Endothelial cell of umbilical vein (primary cell): ENCODE measurements around the gene NAMPT. TPM values are rescaled to one million over a fixed set of nuclear protein-coding genes. Genes with fewer than 3 reads are reported as not detected.

Experiments
- BruUV-seq: library from RNA; stranded (reverse); fragments of 400-500 nt; replicated peaks from 2 replicates; lab custom pipeline; 2021; lab: Mats Ljungman, UMichigan
- CTCF ChIA-PET: fragments of 300-600, 350-600 bp; sonication (Branson Sonifier 250); formaldehyde crosslinking; loops from one replicate; lab custom pipeline; 2021; ENCODE audit warnings: antibody characterized with exemption, inconsistent platforms; lab: Charles Lee
- POLR2A ChIA-PET: fragments of 300-600, 350-600 bp; sonication (Branson Sonifier 250); formaldehyde crosslinking; loops from one replicate; lab custom pipeline; 2021; ENCODE audit warnings: antibody characterized with exemption, inconsistent platforms; lab: Charles Lee
- DNase-seq: peaks from one replicate; pipeline ENCODE4 v3.0.0-alpha.2; 2011; ENCODE audit warnings: low read depth, low spot score
- FAIRE-seq: peaks from 2 replicates; lab custom pipeline; 2011; peaks lifted over from hg19 to GRCh38; lab: Jason Lieb, UNC
- H2AFZ ChIP-seq: 2 replicates; pipeline ENCODE4 v1.6.0; 2012; ENCODE audit warnings: low read depth, low read length, control low read depth, inconsistent platforms
- H3K27ac ChIP-seq: 2 replicates; pipeline ENCODE4 v1.5.1; 2011; ENCODE audit warnings: low read depth, mild to moderate bottlenecking, control low read depth, low read length, moderate library complexity; ENCODE audit not compliant: insufficient read depth
- H3K27me3 ChIP-seq, 2 experiments: 2 replicates each; pipeline versions ENCODE4 v1.6.0 to v1.6.1; 2011; ENCODE audit warnings: low read length in 2 of 2, mixed read lengths in 1 of 2; ENCODE audit not compliant: control insufficient read depth in 2 of 2, insufficient read depth in 2 of 2
- H3K36me3 ChIP-seq, 2 experiments: 2 replicates in 1 of 2; 3 replicates in 1 of 2; pipeline ENCODE4 v1.5.1; 2011; ENCODE audit warnings: low read length in 2 of 2, mild to moderate bottlenecking in 1 of 2, moderate library complexity in 1 of 2; ENCODE audit not compliant: control insufficient read depth in 2 of 2, insufficient read depth in 2 of 2; ENCODE audit errors: extremely low read depth in 1 of 2
- H3K4me1 ChIP-seq: 3 replicates; pipeline ENCODE4 v1.5.1; 2011; ENCODE audit warnings: mild to moderate bottlenecking, low read length; ENCODE audit not compliant: control insufficient read depth, insufficient read depth; ENCODE audit errors: extremely low read depth
- H3K4me2 ChIP-seq: 2 replicates; pipeline ENCODE4 v1.6.1; 2011; ENCODE audit warnings: low read length, control low read depth, mixed read lengths; ENCODE audit not compliant: insufficient read depth
- H3K4me3 ChIP-seq, 3 experiments: fragments of 200-600 bp in 1 of 3; sonication (generic), shearing (Covaris generic) in 1 of 3; replicated peaks in 1 of 3; 2 replicates each; pipeline ENCODE4 v1.5.1; 2011 to 2016; ENCODE audit warnings: control low read depth in 3 of 3, low read length in 3 of 3, mild to moderate bottlenecking in 2 of 3, inconsistent platforms in 1 of 3, low read depth in 1 of 3, moderate library complexity in 1 of 3; ENCODE audit not compliant: insufficient read depth in 1 of 3
- H3K79me2 ChIP-seq: 2 replicates; pipeline ENCODE4 v1.6.0; 2012; ENCODE audit warnings: low read length, inconsistent platforms; ENCODE audit not compliant: control insufficient read depth, insufficient read depth
- H3K9ac ChIP-seq: replicated peaks from 2 replicates; pipeline ENCODE3; 2011; ENCODE audit warnings: low read length, control low read depth; ENCODE audit not compliant: insufficient read depth; ENCODE audit errors: extremely low read depth
- H3K9me1 ChIP-seq: replicated peaks from 3 replicates; pipeline ENCODE4 v1.6.0; 2011; ENCODE audit warnings: mild to moderate bottlenecking, low read length; ENCODE audit not compliant: control insufficient read depth, insufficient read depth; ENCODE audit errors: extremely low read depth
- H3K9me3 ChIP-seq: replicated peaks from 2 replicates; pipeline ENCODE4 v1.5.1; 2012; ENCODE audit warnings: low read length, inconsistent platforms; ENCODE audit not compliant: control insufficient read depth, insufficient read depth
- H4K20me1 ChIP-seq: replicated peaks from 2 replicates; pipeline ENCODE3; 2011; ENCODE audit warnings: mild to moderate bottlenecking, low read length; ENCODE audit not compliant: control insufficient read depth, insufficient read depth; ENCODE audit errors: extremely low read depth
- EZH2 ChIP-seq: IDR thresholded peaks from 2 replicates; pipeline ENCODE4 v1.6.1; 2012; ENCODE audit warnings: borderline replicate concordance, low read depth, mild to moderate bottlenecking, moderate library complexity, low read length, inconsistent platforms; ENCODE audit not compliant: severe bottlenecking
- FOS ChIP-seq: IDR thresholded peaks from 2 replicates; pipeline ENCODE4 v1.6.1; 2011; ENCODE audit warnings: mild to moderate bottlenecking, low read length, moderate library complexity, borderline replicate concordance; ENCODE audit not compliant: insufficient read depth
- GATA2 ChIP-seq: IDR thresholded peaks from 2 replicates; pipeline ENCODE4 v1.7.0; 2011; ENCODE audit warnings: low read depth, mild to moderate bottlenecking, moderate library complexity, mixed read lengths, low read length; ENCODE audit not compliant: insufficient read length, insufficient read depth
- JUN ChIP-seq: IDR thresholded peaks from 2 replicates; pipeline ENCODE4 v1.6.1; 2011; ENCODE audit warnings: borderline replicate concordance, low read depth; ENCODE audit not compliant: insufficient read length, insufficient read depth
- MYC ChIP-seq: IDR thresholded peaks from one replicate; pipeline ENCODE4 v1.6.1; 2011; ENCODE audit warnings: mild to moderate bottlenecking, low read depth, low read length
- POLR2A ChIP-seq: IDR thresholded peaks from 2 replicates; pipeline ENCODE4 v1.6.1; 2012; ENCODE audit warnings: low read depth, mild to moderate bottlenecking, control low read depth, low read length
- POLR2AphosphoS5 ChIP-seq: IDR thresholded peaks from 2 replicates; pipeline ENCODE4 v1.6.1; 2012; ENCODE audit warnings: low read depth, mild to moderate bottlenecking, control low read depth, low read length, moderate library complexity; ENCODE audit not compliant: insufficient read depth
- dilution Hi-C: fragments of 300-500 bp; cut with MboI; formaldehyde crosslinking; loops from one replicate; pipeline ENCODE4 v1.15.0; 2019; ENCODE audit warnings: low sequenced_read_pairs; ENCODE audit not compliant: extremely low pct_ligation_motif_present
- intact Hi-C: fragments of 100-400 bp; cut with micrococcal nuclease; formaldehyde crosslinking; loops from one replicate; pipeline ENCODE4 v1.10.0; 2022
- polyA plus RNA-seq, 4 experiments: library from polyadenylated mRNA; depleted of rRNA in 3 of 4; stranded (reverse) in 3 of 4; unstranded in 1 of 4; fragments of >200 nt; gene quantifications; 2 replicates each; pipeline versions ENCODE4 v1.2.1 to v1.2.3, GENCODE V29; 2011 to 2012; ENCODE audit warnings: missing spikeins in 1 of 4
- total RNA-seq: library from RNA; stranded (reverse); gene quantifications from 2 replicates; pipeline ENCODE4 v1.2.3, GENCODE V29; 2021
- TF ChIP-seq, protein P1 (sequence below), 2 donors: IDR thresholded peaks; 1 replicate in 1 of 2; 2 replicates in 1 of 2; pipeline ENCODE4 v1.5.1; 2011; ENCODE audit warnings: low read length in 2 of 2, mild to moderate bottlenecking in 2 of 2, moderate library complexity in 2 of 2, control low read depth in 1 of 2, inconsistent platforms in 1 of 2, low read depth in 1 of 2; ENCODE audit not compliant: insufficient read depth in 1 of 2; ENCODE audit errors: extremely low read depth in 1 of 2
- TF ChIP-seq, protein P2 (sequence below): IDR thresholded peaks from 2 replicates; pipeline ENCODE4 v1.6.1; 2011; ENCODE audit not compliant: insufficient read depth, insufficient read length

Gene NAMPT
- total and polyA plus RNA-seq, 2 donors (not counting 3 experiments of a cell fraction or from before 2014, with no cell fraction given) = 17.5 to 133 TPM

DNA sequence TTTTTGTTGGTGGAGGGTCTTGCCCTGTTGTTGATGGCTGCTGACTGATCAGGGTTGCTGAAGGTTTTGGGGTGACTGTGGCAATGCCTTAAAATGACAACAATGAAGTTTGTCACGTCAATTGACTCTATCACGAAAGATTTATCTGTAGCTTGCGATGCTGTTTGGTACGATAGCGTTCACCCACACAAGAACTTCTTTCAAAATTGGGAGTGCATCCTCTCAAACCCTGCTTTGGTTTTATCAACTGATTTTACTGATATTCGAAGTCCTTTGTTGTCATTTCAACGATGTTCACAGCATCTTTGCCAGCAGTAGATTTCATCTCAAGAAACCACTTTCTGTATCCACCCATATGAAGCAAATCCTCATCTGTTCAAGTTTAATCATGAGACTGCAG, 26.0 kb downstream of the NAMPT start:
- CTCF ChIA-PET = interaction anchor here (1.3 to 4.2 kb wide), 3 partner anchors 80 to 204 kb away, joined by 3 to 23 read pairs (median 4); no protein-coding TSS in a partner anchor
- Histone ChIP-seq H3K27me3 (no peaks in the 10 kb centered on the region), H3K9me3 (no peaks in the 10 kb centered on the region), H3K27ac (no peak overlapping the region), H3K4me1 (no peaks in the 10 kb centered on the region), H3K9me1 (no peaks in the 10 kb centered on the region), H3K4me2 (no peak overlapping the region), H3K9ac (no peak overlapping the region), H2AFZ (no peak overlapping the region), H3K4me3 (no peak overlapping the region), H3K36me3 (peaks cover 18 to 38% of the 10 kb centered on the region in 2 experiments), H4K20me1 (no peaks in the 10 kb centered on the region), H3K79me2 (peaks cover 4% of the 10 kb centered on the region)
- dilution Hi-C loops = no loop called here
- intact Hi-C loops = no loop called here
- TF ChIP-seq POLR2AphosphoS5 (no peak), GATA2 (no peak), MYC (no peak), FOS (no peak), JUN (no peak), POLR2A (no peak), EZH2 (no peak)
- TF ChIP-seq, protein P1, sequence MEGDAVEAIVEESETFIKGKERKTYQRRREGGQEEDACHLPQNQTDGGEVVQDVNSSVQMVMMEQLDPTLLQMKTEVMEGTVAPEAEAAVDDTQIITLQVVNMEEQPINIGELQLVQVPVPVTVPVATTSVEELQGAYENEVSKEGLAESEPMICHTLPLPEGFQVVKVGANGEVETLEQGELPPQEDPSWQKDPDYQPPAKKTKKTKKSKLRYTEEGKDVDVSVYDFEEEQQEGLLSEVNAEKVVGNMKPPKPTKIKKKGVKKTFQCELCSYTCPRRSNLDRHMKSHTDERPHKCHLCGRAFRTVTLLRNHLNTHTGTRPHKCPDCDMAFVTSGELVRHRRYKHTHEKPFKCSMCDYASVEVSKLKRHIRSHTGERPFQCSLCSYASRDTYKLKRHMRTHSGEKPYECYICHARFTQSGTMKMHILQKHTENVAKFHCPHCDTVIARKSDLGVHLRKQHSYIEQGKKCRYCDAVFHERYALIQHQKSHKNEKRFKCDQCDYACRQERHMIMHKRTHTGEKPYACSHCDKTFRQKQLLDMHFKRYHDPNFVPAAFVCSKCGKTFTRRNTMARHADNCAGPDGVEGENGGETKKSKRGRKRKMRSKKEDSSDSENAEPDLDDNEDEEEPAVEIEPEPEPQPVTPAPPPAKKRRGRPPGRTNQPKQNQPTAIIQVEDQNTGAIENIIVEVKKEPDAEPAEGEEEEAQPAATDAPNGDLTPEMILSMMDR (IDR thresholded peaks at IDR 0.05; ENCODE audit: extremely low read depth in 1 of 2, insufficient read depth in 1 of 2, low read depth in 1 of 2, low read length in 2 of 2) = no peak
- TF ChIP-seq, protein P2, sequence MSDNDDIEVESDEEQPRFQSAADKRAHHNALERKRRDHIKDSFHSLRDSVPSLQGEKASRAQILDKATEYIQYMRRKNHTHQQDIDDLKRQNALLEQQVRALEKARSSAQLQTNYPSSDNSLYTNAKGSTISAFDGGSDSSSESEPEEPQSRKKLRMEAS = no peak
- FAIRE-seq (no peak), DNase-seq (no peak)
- POLR2A ChIA-PET = no interaction called here
- BruUV-seq = no TSS peak
